IMR-90 (cell line): Measurements from ENCODE around the gene RAMP3.

ENCODE experiments used
- BHLHE40 ChIP-seq: fragments of 150-350 bp; IDR thresholded peaks from 2 replicates; pipeline ENCODE4 v1.6.1; 2016; ENCODE audit warnings: mild to moderate bottlenecking, low read depth, low read length
- ELK1 ChIP-seq: fragments of 150-350 bp; IDR thresholded peaks from 2 replicates; pipeline ENCODE4 v1.6.1; 2016; ENCODE audit warnings: low read depth, mild to moderate bottlenecking, low read length, moderate library complexity, borderline replicate concordance
- MXI1 ChIP-seq: IDR thresholded peaks from 2 replicates; pipeline ENCODE4 v1.6.1; 2012; ENCODE audit warnings: low read depth, mild to moderate bottlenecking, low read length, moderate library complexity, borderline replicate concordance
- NFE2L2 ChIP-seq: fragments of 150-350 bp; IDR thresholded peaks from 2 replicates; pipeline ENCODE4 v1.6.1; 2016; ENCODE audit warnings: low read depth, mild to moderate bottlenecking, low read length
- POLR2A ChIP-seq: IDR thresholded peaks from 2 replicates; pipeline ENCODE4 v1.6.1; 2012; ENCODE audit warnings: mild to moderate bottlenecking, low read depth, low read length
- RAD21 ChIP-seq: IDR thresholded peaks from 2 replicates; pipeline ENCODE4 v1.6.1; 2012; ENCODE audit warnings: low read length, improper control_type of control experiment
- RFX5 ChIP-seq: IDR thresholded peaks from 2 replicates; pipeline ENCODE4 v1.8.0; 2012; ENCODE audit warnings: low read depth, mild to moderate bottlenecking, low read length, moderate library complexity
- SMC3 ChIP-seq: fragments of 150-350 bp; IDR thresholded peaks from 2 replicates; pipeline ENCODE4 v1.6.1; 2016; ENCODE audit warnings: low read depth, mild to moderate bottlenecking, antibody characterized with exemption, low read length, moderate library complexity
- TF ChIP-seq, protein P1 (sequence below): conservative IDR thresholded peaks from 2 replicates; pipeline ENCODE4 v1.5.1; 2012; ENCODE audit warnings: mild to moderate bottlenecking, low read depth, low read length, improper control_type of control experiment
- TF ChIP-seq, protein P2 (sequence below): fragments of 150-350 bp; IDR thresholded peaks from 2 replicates; pipeline ENCODE4 v1.6.1; 2017; ENCODE audit warnings: mild to moderate bottlenecking, antibody characterized with exemption, low read length, low read depth

DNA sequence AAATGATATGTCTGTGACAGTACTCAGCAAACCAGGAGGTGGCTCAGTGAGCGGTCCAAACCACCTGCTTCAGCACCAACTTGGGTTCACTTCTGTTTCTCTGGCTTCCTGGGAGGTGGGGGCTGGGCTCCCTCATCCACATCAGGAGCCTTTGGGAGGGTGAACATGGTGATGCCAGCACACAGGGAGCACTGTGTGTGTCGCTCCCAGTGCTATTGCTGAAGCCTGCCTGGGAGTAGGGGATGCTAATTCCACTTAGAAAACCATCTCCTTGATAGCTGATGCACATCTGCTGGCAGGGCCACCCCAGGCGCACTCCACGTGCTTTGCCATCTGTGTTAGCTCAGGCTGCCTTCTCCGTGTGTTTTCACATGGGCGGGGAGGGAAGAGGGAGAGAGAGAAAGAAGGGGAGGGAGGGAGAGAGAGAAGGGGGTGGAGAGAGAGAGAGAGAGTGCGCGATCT is 58.0 kb downstream of the RAMP3 start:
- TF ChIP-seq BHLHE40 (no peak), POLR2A (no peak), RAD21 (no peak), ELK1 (no peak), NFE2L2 (no peak), MXI1 (no peak), RFX5 (no peak), SMC3 (no peak)
- TF ChIP-seq, protein P1, sequence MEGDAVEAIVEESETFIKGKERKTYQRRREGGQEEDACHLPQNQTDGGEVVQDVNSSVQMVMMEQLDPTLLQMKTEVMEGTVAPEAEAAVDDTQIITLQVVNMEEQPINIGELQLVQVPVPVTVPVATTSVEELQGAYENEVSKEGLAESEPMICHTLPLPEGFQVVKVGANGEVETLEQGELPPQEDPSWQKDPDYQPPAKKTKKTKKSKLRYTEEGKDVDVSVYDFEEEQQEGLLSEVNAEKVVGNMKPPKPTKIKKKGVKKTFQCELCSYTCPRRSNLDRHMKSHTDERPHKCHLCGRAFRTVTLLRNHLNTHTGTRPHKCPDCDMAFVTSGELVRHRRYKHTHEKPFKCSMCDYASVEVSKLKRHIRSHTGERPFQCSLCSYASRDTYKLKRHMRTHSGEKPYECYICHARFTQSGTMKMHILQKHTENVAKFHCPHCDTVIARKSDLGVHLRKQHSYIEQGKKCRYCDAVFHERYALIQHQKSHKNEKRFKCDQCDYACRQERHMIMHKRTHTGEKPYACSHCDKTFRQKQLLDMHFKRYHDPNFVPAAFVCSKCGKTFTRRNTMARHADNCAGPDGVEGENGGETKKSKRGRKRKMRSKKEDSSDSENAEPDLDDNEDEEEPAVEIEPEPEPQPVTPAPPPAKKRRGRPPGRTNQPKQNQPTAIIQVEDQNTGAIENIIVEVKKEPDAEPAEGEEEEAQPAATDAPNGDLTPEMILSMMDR: no peak
- TF ChIP-seq, protein P2, sequence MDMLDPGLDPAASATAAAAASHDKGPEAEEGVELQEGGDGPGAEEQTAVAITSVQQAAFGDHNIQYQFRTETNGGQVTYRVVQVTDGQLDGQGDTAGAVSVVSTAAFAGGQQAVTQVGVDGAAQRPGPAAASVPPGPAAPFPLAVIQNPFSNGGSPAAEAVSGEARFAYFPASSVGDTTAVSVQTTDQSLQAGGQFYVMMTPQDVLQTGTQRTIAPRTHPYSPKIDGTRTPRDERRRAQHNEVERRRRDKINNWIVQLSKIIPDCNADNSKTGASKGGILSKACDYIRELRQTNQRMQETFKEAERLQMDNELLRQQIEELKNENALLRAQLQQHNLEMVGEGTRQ: no peak
